ENCODE measurements around the gene GP1BA. TPM values are rescaled to one million over a fixed set of nuclear protein-coding genes. Genes with fewer than 3 reads are reported as not detected.

Gene GP1BA
- total and polyA plus RNA-seq, 2 of the 8 experiments (the other 6 are each of a cell fraction or from before 2014, with no cell fraction given): not detected

GRCh38 chr17:4901648-4902344 is 30.3 kb upstream of the GP1BA start (continued):
- TF ChIP-seq CHD7 (IDR thresholded peaks at IDR 0.05; ENCODE audit: insufficient replicate concordance, low read length) (no peak), ATF2 (IDR thresholded peaks at IDR 0.05; ENCODE audit: low read length) (no peak), SIX5 (IDR thresholded peaks at IDR 0.05; ENCODE audit: low read depth, low read length) (no peak), YY1 (IDR thresholded peaks at IDR 0.05; ENCODE audit: low read depth, low read length) (no peak), ZNF274 (IDR thresholded peaks at IDR 0.05; ENCODE audit: borderline replicate concordance, extremely low read depth, low read length) (no peak), CBX5 (IDR thresholded peaks at IDR 0.05; ENCODE audit: low read depth, low read length) (no peak), KDM1A (IDR thresholded peaks at IDR 0.05; ENCODE audit: borderline replicate concordance, low read length) (no peak), CTBP2 (IDR thresholded peaks at IDR 0.05; ENCODE audit: borderline replicate concordance, insufficient read depth, insufficient read length, low read length) (no peak), SP1 (IDR thresholded peaks at IDR 0.05; ENCODE audit: low read depth, low read length) (no peak)
